Progenitor cell of endocrine pancreas (in vitro differentiated cells): ENCODE measurements around the gene KRTAP5-4. TPM values are rescaled to one million over a fixed set of nuclear protein-coding genes. Genes with fewer than 3 reads are reported as not detected.
A peak's percentile ranks its signal among the peaks of the same experiment; 100 is the strongest.

ENCODE experiments used
- DNase-seq: peaks from one replicate; pipeline ENCODE4 v3.0.0; 2021; ENCODE audit warnings: low spot score; ENCODE audit not compliant: unreplicated experiment
- H3K27ac Mint-ChIP-seq: 2 replicates; pipeline ENCODE4 v1.8.0; 2021; ENCODE audit warnings: mild to moderate bottlenecking, moderate library complexity, mixed read lengths
- H3K27me3 Mint-ChIP-seq: 2 replicates; pipeline ENCODE4 v1.8.0; 2021; ENCODE audit warnings: mixed read lengths
- H3K36me3 Mint-ChIP-seq: 2 replicates; pipeline ENCODE4 v1.8.0; 2022; ENCODE audit warnings: mixed read lengths; ENCODE audit not compliant: insufficient read depth
- H3K4me1 Mint-ChIP-seq: 2 replicates; pipeline ENCODE4 v1.8.0; 2021; ENCODE audit warnings: low read depth, mixed read lengths
- H3K4me3 Mint-ChIP-seq: 2 replicates; pipeline ENCODE4 v1.8.0; 2021; ENCODE audit warnings: low read depth, mild to moderate bottlenecking, moderate library complexity, mixed read lengths
- H3K9me3 Mint-ChIP-seq: 2 replicates; pipeline ENCODE4 v1.8.0; 2021; ENCODE audit warnings: low read depth, mixed read lengths
- total RNA-seq: library from RNA; stranded (reverse); gene quantifications from 2 replicates; pipeline ENCODE4 v1.2.1, GENCODE V29; 2021
- TF ChIP-seq, protein P1 (sequence below): fragments of 200-600 bp; sonication (generic); IDR thresholded peaks from one replicate; pipeline ENCODE4 v1.5.0; 2021; ENCODE audit warnings: antibody characterized with exemption, mild to moderate bottlenecking; ENCODE audit not compliant: unreplicated experiment

Gene KRTAP5-4
- total RNA-seq, 1 donor from 2014 or later = not detected

DNA sequence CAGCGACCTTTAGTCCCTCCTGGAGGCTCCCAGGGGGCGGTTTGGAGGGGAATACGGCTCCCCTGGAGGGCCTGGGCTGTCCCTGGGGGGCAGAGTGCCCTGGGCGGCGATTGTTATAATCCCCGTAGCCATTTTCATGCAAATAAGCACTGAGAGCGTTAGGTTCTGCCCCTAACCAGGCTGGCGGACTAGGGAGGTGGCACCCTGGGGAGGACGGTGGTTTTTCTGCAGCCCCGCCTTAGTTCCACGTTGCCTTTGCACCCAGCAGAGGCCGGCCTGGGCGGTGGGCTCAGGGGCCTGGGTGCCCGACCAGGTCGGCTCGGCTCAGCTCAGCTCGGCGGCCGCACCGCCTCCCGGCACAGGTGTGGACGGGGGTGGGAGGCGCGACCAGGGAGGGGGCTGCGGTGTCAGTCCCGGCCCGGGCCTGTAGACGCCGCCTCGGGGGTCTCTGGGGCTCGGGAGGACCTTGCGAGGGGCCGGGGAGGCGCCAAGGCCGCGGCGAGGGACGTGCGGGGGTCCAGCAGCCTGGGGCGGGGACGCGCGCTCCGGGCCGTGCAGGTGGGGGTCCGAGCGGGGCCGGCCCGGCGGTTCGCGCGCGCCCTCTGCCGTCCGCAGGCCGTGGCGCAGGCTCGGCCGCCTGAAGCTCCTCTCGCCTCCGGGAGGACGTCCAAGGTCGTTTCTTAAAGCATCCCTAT lies 47.6 kb downstream of the KRTAP5-4 start:
- DNase-seq = peak; percentile 62
- Mint-ChIP-seq H3K27ac (no peak overlapping the region), H3K4me3 (peak overlapping the region; percentile 73), H3K27me3 (peaks cover 24% of the 10 kb centered on the region), H3K36me3 (peaks cover 11% of the 10 kb centered on the region), H3K9me3 (peaks cover 12% of the 10 kb centered on the region), H3K4me1 (no peaks in the 10 kb centered on the region)
- TF ChIP-seq, protein P1, sequence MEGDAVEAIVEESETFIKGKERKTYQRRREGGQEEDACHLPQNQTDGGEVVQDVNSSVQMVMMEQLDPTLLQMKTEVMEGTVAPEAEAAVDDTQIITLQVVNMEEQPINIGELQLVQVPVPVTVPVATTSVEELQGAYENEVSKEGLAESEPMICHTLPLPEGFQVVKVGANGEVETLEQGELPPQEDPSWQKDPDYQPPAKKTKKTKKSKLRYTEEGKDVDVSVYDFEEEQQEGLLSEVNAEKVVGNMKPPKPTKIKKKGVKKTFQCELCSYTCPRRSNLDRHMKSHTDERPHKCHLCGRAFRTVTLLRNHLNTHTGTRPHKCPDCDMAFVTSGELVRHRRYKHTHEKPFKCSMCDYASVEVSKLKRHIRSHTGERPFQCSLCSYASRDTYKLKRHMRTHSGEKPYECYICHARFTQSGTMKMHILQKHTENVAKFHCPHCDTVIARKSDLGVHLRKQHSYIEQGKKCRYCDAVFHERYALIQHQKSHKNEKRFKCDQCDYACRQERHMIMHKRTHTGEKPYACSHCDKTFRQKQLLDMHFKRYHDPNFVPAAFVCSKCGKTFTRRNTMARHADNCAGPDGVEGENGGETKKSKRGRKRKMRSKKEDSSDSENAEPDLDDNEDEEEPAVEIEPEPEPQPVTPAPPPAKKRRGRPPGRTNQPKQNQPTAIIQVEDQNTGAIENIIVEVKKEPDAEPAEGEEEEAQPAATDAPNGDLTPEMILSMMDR = peak; percentile 92

DNA sequence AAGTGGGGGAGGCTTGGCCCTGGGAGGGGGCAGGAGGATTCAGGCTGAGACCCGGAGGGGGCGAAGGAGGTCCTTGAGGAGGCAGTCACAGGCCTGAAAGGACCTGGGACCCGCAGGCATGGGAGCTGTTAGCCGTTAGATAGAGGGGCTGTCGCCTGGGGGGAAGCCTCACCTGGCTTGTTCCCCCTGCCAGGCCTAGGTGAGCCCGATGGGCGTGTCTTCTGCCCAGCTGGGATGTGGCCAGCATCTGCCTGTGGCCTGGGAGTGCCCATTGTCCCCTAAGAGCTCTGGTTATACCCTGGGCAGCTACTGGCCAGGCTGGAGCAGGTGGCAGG lies 48.1 kb downstream of the KRTAP5-4 start:
- no peak for DNase-seq
- Mint-ChIP-seq H3K36me3 (peaks cover 7% of the 10 kb centered on the region), H3K27me3 (peaks cover 27% of the 10 kb centered on the region), H3K27ac (peak overlapping the region; percentile 82), H3K4me3 (peak overlapping the region; percentile 73), H3K4me1 (no peaks in the 10 kb centered on the region), H3K9me3 (peaks cover 9% of the 10 kb centered on the region)
- TF ChIP-seq, protein P1 = no peak

DNA sequence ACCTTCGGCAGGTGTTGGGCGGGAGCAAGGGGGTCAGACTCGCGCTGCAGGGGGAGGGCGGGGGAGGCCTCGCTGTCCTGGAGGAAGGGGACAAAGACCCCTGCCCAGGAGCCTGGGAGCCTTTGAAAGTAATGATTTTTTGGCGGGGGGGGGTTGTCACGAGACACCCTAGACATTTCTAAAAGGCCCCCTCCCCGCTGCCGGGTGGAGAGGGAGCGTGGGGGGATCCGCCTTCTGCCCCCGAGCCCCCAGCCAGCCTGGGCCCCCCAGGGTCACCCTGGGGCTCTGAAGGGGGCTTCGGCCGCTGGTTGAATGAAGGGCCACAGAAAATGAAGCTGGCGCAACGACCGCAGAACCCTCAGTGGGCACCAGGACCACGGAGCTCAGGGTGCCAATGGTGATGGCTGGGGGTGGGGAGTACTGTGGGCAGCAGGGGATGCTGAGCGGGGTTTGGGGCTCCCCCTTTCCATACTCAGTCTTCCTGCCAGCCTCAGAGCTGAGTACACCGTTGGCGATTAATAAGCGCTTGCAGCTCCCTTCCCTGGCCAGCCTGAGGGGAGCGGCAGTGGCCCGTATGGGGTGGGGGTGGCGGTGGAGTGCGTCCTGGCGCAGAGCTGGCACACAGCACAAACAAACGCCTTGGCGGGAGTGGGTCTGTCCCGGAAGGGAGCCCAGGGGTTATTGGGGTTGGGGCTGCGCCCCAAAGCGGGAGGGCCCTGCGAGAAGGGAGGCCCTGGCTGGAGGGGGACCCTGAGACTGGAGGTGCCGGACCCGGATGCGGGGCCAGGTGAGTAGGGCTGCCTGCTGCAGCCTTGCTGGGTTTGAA lies 48.6 kb downstream of the KRTAP5-4 start:
- Mint-ChIP-seq H3K4me1 (no peaks in the 10 kb centered on the region), H3K4me3 (peak overlapping the region; percentile 73), H3K36me3 (peaks cover 3% of the 10 kb centered on the region), H3K27me3 (peaks cover 26% of the 10 kb centered on the region), H3K9me3 (peaks cover 3% of the 10 kb centered on the region), H3K27ac (peak overlapping the region; percentile 82)
- TF ChIP-seq, protein P1 = no peak
- no peak for DNase-seq

DNA sequence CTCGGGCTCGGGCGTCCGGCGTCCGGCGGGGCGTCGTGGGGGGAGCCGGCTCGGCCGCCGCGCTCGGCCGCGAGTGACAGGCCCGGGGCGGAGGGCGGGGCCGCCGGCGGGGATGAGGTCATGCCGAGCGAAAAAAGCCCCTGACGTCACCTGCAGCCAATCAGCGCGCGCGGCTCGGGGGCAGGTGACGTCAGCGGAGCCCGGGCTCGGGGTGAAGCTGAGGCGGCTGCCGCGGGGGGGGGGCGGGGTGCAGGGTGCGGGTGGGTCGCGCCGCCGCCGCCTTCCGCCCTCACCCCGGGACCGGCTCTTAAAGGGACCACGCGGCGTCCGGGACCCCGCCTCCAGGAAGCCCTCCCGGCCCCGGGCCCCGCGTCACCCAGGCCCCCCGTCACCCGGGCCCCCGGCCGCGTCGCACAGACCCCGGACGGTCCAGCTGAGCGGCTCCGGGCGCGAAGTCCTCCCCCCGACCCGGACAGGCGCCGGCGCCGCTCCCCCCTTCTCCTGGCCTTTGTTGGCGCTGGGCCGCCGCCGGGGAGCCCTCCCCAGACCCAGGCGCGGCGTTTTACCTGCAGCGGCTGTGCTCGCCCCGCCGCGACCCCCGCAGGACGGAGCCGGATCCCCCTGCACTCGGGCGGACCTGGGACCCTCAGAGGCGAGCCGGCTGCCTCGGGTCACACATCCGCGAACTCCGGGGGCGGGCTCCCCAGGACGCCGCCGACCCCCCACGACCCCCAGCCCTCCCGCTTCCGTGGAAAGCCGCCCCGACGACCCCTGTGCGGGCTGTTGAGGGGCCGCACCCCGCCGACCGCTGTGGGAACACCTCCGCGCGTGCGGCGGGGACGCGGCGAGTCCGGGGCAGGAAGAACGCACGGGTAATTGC lies 49.5 kb downstream of the KRTAP5-4 start, which contains the start of gene DUSP8:
Gene DUSP8, minus strand, starts transcription at position 75 of the 880 bp plus-strand sequence. CDS start 6,445 bp downstream, outside the sequence.
- peak; percentile 87 for DNase-seq
- H3K36me3 Mint-ChIP-seq = no peaks in the 10 kb centered on the region
- H3K9me3 Mint-ChIP-seq = no peaks in the 10 kb centered on the region
- TF ChIP-seq, protein P1 = no peak
- peaks cover 1% of the 10 kb centered on the region for H3K4me1 Mint-ChIP-seq
- H3K4me3 Mint-ChIP-seq = peak within 1 kb of the TSS; percentile 73
- H3K27ac Mint-ChIP-seq = peak within 1 kb of the TSS; percentile 10
- peaks cover 24% of the 10 kb centered on the region for H3K27me3 Mint-ChIP-seq

DNA sequence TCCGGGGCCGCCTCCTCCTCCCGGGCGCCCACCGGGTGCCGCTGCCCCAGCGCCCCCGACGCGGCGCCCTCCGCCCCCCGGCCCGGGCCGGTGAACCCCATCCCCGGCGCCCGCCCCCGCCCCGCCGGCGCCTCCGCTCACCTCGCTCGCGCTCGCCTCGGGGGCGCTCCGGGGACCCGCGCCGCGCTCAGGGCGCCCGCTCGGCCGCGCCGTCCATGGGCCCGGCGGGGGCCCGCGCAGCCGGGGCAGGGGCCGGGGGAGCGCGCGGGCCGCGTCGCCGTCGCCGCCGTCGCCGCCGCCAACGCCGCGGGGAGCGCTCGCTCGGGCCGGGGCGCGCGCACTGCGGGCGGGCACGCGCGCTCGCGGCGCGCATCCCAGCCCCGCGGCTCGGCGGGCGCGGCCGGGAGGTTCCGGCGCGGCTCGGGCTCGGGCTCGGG lies 50.2 kb downstream of the KRTAP5-4 start:
- Mint-ChIP-seq H3K4me1 (peaks cover 2% of the 10 kb centered on the region), H3K27me3 (peaks cover 23% of the 10 kb centered on the region), H3K9me3 (no peaks in the 10 kb centered on the region), H3K4me3 (no peak overlapping the region), H3K27ac (no peak overlapping the region), H3K36me3 (no peaks in the 10 kb centered on the region)
- no peak for DNase-seq
- TF ChIP-seq, protein P1 = no peak
